NCI-H2029 treated with DMSO at 0.1 percent for 48 hours (cell line): ENCODE data around the gene STAB2.

Source experiments
- DNase-seq: peaks from one replicate; lab custom pipeline; 2025; lab: John Stamatoyannopoulos, UW

Gene STAB2

DNA sequence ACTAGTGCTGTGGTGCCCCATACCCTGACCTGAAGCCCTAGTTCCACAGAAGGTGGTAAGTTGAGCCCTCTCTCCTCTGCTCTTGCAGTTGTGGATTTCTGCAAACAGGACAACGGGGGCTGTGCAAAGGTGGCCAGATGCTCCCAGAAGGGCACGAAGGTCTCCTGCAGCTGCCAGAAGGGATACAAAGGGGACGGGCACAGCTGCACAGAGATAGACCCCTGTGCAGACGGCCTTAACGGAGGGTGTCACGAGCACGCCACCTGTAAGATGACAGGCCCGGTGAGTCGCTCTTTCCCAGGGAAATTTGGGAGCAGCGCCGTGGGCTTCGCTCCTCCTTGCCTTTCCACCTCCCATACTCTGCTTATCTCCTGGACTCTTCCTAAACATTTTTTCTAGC lies 161.8 kb downstream of the STAB2 start:
- DNase-seq: no peak

- no peak for DNase-seq
Observed at GRCh38 chr12:103751171-103751570, 164.1 kb downstream of the STAB2 start.

- DNase-seq: no peak
Observed at GRCh38 chr12:103751600-103751999, 164.5 kb downstream of the STAB2 start.

DNA sequence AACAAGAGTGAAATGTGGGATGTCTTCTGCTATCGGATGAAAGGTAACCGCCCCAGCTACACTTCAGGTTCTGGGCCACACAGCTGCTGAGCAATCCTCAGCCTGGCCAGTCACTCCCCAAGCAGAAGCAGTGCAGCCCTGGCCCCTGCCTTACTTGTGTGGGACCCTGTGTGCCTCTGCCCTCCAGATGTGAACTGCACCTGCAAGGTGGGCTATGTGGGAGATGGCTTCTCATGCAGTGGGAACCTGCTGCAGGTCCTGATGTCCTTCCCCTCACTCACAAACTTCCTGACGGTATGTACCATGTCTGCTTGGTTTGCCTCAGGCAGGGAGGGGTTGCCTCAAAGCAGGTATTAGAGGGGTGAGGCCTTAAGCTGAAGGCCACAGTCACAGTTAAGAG lies 168.4 kb downstream of the STAB2 start:
- no peak for DNase-seq

DNA sequence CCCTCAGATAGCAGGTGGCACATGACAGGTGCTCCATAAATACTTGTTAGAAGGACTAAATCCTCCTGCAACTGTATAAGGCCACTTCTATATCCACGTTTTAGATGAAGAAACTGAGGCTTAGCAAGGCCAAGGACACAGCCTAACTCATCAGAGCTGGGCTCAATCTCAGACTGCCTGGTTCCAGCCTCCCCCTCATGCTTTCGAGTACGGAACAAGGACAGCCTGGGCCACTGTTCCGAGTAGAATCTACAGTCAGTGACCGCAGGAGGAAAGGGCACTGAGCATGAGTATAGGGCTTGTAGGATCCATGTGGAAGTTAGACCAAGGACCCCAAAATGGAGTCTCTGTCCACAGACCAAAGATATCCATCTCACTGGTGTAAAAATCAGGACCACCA lies 169.4 kb downstream of the STAB2 start:
- DNase-seq: no peak

DNA sequence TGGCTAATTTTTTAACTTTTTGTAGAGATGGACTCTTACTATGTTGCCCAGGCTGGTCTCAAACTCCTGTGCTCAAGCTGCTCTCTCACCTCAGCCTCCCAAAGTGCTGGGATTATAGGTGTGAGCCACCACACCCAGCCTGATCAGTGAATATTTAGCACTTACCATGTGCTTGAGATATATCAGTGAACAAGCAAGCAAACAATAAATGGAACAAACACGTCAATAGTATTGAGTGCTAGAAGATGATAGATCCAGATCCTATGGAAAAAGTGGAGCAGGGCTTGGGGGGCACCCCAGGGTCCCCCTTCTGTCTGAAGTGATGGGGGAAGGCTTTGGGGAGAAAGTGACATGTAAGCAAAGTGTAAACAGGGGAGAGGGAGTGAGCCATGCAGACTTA lies 170.2 kb downstream of the STAB2 start:
- DNase-seq: no peak

DNA sequence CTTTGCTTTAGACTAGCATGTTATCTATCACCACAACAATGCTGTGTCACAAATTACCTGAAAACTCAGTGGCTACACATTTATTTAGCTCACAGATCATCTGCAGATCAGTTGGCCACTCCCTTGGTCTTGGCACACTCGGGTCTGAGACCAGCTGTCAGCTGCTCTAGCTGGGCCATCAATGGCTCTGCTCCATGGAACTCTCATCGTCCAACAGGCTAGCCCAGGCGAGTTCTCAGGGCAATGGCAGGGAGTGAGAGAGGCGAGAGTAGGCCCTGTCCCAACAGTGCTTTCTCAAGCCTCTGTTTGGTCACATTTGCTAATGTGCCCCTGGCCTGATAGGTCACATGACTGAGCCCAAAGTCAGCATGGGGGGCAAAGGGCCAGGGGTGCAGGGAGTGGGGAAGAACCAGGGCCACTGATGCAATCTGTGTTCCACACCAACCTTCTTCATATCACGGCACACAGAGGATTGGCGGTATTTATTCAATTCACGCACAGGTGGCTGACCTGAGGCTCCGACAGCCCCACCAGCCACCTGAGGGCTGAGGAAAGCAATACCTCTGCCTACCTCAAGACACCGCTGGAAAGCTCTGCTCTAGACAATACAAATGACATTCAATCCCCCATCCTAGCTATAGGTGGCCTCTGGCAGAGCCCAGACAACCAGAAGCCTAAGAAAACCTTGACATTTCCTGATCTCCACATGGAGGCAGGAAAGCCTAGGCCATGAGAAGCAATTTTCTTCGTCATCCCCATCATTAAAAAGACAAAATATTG lies 171.4 kb downstream of the STAB2 start:
- DNase-seq: no peak

DNA sequence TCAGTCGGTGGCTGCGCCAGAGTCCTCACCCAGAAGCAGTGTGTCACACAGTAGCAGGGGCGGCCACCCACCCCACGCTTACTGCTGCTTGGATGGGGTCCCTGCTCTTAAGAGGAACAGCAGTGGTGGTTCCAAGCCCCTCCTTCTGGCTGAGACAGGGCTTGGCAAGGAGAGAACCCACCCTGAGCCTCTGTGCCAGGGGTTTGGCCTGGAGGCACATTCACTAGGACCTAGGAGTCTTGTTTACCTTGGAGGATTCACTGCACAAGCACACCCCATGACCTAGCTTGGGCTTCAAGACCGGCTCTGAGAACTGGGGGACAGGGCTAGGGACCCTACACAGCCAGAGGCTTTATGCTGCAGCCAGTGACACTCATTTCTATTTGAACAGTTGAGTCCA lies 175.4 kb downstream of the STAB2 start:
- DNase-seq: no peak

DNA sequence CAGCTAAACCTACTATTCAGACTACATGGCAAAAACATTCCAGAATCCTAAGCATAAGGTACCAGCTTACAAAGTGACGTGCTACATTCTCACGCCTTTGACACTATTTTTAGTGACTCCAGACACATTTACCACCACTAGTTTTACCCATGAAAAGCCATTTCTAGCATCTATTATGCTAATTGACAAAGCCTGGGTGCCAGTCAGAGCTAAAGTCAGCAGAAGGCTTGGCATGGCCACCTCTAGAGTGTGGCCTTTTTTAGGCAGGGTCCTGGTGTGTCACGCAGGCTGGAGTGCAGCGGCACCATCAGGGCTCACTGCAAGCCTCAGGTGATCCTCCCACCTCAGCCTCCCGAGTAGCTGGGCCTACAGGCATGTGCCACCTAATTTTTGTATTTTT lies 178.2 kb downstream of the STAB2 start:
- DNase-seq: no peak

- DNase-seq: no peak
Observed at GRCh38 chr12:103766028-103766427, 179.0 kb downstream of the STAB2 start.

- DNase-seq: no peak
Observed at GRCh38 chr12:103768467-103769123, 181.5 kb downstream of the STAB2 start.

DNA sequence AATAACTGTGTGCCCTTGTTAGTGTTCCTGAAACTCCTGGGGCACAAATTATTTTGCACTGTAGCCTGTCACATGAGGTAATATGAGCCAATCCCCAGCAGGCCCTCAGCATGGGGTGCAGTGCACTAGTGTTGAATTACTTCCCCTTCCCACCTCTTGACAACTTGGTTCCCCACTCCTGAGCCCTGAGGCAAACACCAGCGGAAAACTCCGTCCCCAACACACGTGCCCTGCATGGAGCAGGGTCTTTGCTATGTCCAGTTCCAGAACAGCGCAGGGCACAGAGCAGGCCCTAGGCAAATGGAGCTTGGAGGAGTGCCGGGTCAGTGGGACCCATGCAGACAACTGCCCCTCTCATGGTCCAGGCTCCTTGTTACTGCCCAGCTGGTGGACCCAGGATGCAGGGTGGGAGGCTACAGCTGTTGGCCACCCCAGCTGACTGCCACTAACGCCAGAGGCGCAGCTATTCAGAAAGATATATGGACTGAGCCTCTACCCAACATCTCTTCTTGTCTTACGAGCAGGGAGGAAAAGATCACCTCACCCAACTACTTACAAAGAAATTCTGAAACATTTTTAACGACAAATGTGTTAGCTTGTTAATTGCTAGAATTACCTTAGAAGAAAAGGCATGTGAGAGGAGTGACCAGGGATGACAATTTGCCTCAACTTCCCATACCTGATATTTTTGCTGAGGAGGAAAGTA lies 182.3 kb downstream of the STAB2 start:
- DNase-seq: no peak

DNA sequence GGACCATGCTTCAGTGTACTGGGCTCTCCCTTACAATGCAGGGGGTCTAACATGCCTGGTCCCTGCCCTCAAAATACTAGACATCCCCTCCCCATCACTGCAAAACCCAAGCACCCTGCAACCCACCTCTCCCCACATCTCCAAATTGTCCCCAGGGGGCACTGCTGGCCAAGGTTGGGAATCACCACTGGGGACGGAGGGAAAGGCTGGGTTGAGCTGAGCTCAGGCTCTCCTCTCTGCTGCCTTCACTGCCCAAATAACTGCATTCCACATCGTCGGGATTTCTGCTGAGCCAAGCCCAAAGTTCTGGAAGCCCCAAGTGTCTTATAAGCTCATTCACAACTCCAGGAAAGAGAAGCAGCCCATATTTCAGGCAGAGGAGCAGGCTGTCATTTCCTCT lies 184.4 kb downstream of the STAB2 start:
- no peak for DNase-seq

DNA sequence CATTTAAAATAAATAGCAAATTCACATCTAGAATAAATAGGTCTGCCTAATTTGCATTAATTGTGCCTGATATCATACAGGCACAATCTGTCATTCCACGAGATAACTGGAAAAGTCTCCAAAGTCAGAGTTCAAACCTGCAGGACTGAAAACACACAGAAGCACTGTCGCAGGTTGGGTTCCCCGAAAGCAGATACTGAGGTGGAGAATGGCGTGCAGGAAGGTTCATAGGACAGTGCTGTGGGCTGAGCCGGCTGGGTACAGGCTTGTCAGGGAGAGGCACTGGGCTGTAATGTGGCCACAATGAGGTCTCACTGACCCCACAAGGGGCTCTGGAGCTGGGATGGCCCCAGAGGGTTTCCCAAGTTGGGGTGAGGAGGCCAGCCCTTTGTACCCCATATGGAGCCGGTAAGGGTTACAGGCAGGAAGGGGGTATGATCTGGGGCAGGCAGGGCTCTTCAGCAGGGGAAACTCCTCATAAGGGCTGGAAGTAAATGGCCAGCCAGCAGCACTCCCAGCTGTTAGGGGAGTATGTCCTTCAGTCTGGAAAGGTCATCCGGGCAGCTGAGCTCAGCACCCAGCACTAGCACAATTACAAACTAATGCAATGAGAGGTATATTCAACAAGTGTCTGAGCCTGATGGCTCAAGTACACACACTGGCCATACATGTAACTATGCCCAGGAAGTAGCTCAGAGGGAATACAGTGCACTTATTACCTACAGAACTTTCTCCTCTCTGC lies 185.5 kb downstream of the STAB2 start:
- DNase-seq: no peak

DNA sequence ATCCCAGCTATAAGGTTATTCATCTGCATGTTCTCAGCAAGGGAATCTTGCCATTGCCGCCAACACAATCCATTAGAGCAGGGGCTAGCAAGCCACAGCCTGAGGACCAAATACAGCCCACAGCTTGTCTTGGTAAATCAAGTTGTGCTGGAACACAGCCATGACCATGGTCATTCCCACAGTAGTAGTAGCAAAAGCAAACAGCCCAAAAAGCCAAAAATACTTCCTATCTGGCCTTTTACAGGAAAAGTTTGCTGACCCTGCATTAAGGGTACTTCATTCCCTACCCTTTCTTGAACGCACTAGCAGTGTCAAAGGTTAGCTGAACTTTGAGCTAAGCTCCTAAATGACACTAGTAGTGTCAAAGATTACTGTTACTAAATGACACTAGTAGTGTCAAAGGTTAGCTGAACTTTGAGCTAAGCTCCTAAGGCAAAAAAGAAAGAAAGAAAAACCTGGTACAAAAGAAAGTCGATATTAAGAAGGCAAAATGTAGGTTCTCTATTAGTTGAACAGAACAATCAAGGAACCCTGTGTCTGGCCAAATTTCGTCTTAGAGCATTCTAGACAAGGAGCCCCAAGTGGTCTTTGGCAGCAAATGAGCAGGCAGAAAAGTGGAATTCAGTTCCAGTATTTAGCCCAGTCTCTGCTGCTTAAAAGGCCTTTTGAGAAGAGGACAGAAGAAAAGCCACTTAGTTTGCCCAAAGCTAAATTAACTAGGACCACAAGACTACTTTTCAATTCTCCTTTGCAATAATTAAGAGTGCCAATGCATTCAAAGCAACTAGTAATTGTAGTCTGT lies 186.2 kb downstream of the STAB2 start:
- DNase-seq: no peak

DNA sequence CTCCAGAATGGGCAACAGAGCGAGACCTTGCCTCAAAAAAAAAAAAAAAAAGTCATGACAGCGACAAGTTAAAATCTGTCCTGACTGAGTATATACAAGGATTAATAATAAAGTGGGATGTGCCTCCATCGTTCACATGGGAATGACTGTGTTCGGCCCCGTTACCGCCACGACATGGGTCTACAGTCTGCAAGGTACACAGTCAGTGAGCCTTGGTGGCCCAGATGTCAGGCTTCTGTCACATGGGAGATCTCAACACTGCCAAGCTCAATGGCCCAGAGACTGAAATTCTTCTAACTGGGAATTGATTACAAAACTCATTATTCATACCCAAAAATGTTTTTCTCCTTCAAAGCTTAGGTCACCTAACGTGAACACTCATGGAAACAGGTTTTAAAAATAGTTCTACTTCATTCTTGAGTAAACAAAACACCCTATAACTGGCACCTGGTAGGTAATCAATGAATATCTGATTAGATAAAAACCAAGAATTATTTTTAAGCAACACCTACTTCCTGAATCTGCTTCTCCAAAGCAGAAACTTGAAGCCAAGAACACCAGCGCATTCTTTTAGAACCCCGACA lies 188.0 kb downstream of the STAB2 start:
- DNase-seq: no peak

GRCh38 chr12:103778781-103779180 lies 191.7 kb downstream of the STAB2 start:
- DNase-seq: no peak

GRCh38 chr12:103779410-103780092 lies 192.5 kb downstream of the STAB2 start:
- DNase-seq: no peak

- no peak for DNase-seq
Observed at GRCh38 chr12:103780093-103780440, 193.0 kb downstream of the STAB2 start.

- no peak for DNase-seq
Observed at GRCh38 chr12:103780992-103781391, 193.9 kb downstream of the STAB2 start.

DNA sequence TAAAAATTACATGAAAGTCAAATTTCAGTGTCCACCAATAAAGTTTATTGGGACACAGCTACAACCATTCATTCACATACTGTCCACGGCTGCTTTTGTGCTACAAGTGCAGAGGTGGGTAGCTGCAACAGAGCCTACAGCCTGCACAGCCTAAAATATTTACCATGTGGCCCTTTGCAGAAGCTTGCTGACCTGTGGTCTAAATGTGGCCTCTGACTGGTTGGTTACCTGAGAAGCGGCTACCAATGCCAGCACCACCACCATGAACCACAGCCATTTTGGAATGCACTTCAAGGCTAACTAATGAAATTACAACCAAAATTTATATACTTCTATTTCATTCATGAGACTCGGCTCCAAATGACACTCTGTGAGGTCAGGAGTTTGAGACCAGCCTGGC lies 195.3 kb downstream of the STAB2 start:
- DNase-seq: no peak
